ENCODE results near the gene ZFR2.

DNA sequence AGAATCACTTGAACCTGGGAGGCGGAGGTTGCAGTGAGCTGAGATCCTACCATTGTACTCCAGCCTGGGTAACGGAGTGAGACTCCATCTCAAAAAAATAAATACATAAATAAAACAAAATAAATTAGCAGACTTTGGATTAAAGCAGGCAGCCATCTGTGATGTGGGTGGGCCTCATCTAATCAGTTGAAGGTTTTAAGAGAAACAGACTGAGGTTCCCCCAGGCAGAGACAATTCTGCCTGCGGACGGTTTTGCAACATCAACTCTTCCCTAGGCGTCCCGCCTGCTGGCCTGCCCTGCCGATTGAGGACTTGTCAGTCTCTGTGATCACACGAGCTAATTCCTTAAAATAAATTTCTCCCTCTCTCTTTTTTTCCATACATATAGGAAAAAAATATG lies 35.4 kb upstream of the ZFR2 start:
- TF ChIP-seq, protein P1, sequence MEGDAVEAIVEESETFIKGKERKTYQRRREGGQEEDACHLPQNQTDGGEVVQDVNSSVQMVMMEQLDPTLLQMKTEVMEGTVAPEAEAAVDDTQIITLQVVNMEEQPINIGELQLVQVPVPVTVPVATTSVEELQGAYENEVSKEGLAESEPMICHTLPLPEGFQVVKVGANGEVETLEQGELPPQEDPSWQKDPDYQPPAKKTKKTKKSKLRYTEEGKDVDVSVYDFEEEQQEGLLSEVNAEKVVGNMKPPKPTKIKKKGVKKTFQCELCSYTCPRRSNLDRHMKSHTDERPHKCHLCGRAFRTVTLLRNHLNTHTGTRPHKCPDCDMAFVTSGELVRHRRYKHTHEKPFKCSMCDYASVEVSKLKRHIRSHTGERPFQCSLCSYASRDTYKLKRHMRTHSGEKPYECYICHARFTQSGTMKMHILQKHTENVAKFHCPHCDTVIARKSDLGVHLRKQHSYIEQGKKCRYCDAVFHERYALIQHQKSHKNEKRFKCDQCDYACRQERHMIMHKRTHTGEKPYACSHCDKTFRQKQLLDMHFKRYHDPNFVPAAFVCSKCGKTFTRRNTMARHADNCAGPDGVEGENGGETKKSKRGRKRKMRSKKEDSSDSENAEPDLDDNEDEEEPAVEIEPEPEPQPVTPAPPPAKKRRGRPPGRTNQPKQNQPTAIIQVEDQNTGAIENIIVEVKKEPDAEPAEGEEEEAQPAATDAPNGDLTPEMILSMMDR (IDR thresholded peaks at IDR 0.05), result no peak
- no peak for TF ChIP-seq POLR2A (IDR thresholded peaks at IDR 0.05)

Measured in lower leg skin (tissue), 3 donors.